Activated CD4-positive, alpha-beta T cell treated with anti-CD3 and anti-CD28 coated beads, Interleukin-2, amount 50 U/mL, for 16 hours (primary cell): Measurements from ENCODE around the gene FBXO33.
"Not testable (repeated sequence)": the region's sequence is repeated elsewhere in the genome, so short reads cannot be mapped to it uniquely, and the experiment has no call there.

ENCODE experiments used
- DNase-seq: peaks from one replicate; pipeline ENCODE4 v3.0.0-alpha.2; 2020

The FBXO33 gene

DNA sequence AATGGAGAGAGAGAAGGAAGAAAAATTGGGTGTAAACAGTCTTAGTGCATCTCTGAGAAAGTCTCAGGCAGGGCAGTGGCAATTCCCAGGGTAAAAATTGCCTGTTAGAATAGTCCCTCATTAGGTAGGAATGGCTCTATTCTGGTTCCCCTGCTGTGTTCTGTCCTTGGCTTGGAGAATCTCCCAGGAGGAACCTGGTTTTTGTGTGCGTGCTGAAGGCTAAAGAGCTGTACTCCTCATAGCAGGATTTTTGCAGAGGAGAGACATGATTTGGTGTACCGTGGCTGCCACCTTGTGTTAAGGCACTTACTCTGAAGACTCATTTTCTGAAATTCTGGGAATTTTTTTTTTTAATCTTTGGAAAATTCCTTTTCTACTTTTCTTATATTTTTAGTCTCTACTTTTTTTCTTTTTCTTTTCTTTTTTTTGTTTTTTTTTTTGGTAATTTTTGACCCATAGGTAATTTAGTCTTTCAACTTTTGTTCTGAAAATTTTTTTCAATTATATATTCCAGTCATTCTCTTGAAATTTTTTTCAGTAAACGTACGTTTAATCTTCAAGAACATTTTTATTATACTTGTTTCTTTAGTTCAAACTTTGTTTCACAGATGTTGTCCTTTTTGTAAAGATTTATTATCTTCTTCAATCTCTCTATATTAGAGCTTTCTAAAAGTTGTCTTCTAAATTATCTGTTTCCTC lies 63.8 kb downstream of the FBXO33 start:
- peak; percentile 27 for DNase-seq

DNA sequence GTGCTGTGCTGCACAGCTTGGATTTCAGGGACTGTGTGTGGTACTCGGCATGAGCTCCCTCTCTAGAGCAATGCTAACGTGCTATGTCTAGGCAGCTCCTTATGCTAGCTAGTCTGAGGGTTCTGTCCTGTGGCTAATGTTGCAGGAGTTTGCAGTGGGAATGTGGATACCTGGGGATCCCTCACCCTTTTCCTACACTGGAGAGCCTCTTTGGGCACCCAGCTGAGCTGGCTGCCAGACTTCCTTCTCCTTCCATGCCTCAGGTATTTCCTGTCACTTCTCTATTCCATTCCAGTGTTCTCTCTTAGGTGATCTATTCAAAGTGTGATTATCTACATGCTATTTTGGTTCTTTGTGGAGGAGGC lies 64.9 kb downstream of the FBXO33 start:
- no peak for DNase-seq

GRCh38 chr14:39366460-39367386 lies 65.5 kb downstream of the FBXO33 start:
- DNase-seq: no peak

GRCh38 chr14:39365354-39365753 lies 66.9 kb downstream of the FBXO33 start:
- no peak for DNase-seq

GRCh38 chr14:39364509-39364908 lies 67.7 kb downstream of the FBXO33 start:
- DNase-seq: no peak

DNA sequence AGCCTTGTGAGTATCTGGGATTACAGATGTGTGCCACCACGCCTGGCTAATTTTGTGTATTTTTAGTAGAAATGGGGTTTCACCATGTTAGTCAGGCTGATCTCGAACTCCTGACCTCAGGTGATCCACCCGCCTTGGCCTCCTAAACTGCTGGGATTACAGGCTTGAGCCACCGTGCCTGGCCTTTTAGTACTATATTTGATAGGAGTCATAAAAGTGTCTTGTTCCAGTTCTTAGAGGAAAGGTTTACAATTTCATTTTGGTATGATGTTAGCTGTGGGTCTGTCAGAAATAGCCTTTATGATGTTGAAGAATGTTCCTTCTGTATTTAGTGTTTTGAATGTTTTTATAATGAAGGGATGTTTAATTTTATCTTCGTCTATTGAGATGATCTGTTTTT lies 70.7 kb downstream of the FBXO33 start:
- DNase-seq: not testable (repeated sequence)

DNA sequence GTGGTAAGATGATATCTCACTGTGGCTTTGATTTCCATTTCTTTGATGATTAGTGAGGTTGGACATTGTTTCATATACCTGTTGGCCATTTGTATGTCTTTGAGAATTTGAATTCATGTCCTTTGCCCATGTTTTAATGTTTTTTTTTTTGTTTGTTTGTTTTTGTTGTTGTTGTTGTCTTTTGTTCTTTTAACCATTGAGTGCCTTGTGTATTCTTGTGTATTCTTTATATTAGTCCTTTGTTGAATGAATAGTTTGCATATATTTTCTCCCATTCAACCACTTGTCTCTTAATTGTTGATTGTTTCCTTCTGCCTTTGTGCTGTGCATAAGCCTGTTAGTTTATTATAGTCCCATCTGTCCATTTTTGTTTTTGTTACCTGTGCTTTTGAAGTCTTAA lies 71.9 kb downstream of the FBXO33 start:
- no peak for DNase-seq

DNA sequence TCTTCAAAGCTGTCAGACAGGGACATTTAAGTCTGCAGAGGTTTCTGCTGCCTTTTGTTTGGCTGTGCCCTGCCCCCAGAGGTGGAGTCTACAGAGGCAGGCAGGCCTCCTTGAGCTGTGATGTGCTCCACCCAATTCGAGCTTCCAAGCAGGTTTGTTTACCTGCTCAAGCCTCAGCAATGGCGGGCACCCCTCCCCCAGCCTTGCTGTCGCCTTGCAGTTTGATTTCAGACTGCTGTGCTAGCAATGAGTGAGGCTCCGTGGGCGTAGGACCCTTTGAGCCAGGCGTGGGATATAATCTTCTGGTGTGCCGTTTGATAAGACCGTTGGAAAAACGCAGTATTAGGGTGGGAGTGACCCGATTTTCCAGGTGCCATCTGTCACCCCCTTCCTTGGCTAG lies 73.2 kb downstream of the FBXO33 start:
- DNase-seq: not testable (repeated sequence)

GRCh38 chr14:39351708-39352107 lies 80.5 kb downstream of the FBXO33 start:
- no peak for DNase-seq

DNA sequence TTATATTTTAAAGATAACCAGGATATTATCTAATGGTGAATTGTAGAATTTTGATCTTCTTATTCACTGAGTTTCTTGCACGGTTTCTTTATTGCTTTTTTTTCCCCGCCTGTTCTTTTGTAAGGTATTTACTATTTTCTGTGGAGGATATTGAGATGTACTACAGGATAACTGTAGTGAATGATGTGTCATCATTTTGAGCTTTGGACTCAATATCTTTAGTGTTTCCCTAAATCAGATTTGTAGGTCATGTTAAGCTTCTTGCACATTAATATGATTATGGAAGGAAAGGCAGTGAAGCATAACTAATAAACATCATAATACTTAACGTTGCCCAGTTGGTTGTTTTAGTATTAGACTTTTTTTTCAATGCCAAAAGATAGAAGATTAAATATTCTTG lies 81.4 kb downstream of the FBXO33 start:
- no peak for DNase-seq
